ENCODE results near the gene PSME3. TPM values are rescaled to one million over a fixed set of nuclear protein-coding genes. Genes with fewer than 3 reads are reported as not detected.
"Not testable (repeated sequence)": the region's sequence is repeated elsewhere in the genome, so short reads cannot be mapped to it uniquely, and the experiment has no call there.

PSME3 gene
- total RNA-seq, 2 experiments from 2014 or later: 101 to 104 TPM

DNA sequence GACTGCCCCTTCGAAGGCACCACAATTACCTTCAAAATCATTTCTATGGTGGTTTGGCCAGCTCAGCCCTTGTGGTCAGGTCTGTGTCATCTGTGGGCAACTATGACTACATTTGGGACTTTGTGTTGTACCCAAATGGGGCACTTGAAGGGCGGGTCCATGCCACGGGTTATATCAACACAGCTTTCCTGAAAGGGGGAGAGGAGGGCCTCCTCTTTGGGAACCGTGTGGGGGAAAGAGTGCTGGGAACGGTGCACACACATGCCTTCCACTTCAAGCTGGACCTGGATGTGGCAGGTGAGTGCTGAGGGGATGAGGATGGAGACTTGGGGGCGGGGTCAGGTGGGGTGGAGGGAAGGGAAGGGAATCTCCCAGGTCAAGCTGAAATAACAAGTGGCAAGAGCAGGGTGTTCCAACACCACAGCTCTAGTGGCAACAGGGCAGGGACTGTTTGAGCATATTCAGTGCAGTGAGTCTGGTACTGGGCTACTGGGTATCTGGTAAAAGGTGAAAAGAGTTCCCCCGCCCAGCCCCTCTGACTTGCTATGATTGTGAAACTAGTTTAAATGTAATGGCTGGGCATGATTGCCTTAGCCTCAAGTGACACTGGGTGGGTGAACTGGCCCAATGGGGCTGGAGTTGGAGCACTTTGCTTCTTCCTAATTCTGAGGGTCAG is 12.9 kb downstream of the PSME3 start:
- Mint-ChIP-seq H3K9me3 (no peaks in the 10 kb centered on the region), H3K27me3 (no peaks in the 10 kb centered on the region), H3K36me3 (ENCODE audit: low read depth) (peaks cover 44% of the 10 kb centered on the region), H3K27ac (peak overlapping the region; percentile 35), H3K4me1 (peaks cover 14% of the 10 kb centered on the region), H3K4me3 (no peak overlapping the region)
- no peak for DNase-seq
- ChIA-PET POLR2A (interaction anchor here (1.0 to 7.0 kb wide), 4 partner anchors 9 to 237 kb away, joined by 3 to 37 read pairs (median 4); partner anchors contain the start of genes BECN1 and PSME3), CTCF (interaction anchor here (0.6 kb wide), 1 partner anchor 91 kb away, joined by 3 read pairs; no protein-coding TSS in a partner anchor)

DNA sequence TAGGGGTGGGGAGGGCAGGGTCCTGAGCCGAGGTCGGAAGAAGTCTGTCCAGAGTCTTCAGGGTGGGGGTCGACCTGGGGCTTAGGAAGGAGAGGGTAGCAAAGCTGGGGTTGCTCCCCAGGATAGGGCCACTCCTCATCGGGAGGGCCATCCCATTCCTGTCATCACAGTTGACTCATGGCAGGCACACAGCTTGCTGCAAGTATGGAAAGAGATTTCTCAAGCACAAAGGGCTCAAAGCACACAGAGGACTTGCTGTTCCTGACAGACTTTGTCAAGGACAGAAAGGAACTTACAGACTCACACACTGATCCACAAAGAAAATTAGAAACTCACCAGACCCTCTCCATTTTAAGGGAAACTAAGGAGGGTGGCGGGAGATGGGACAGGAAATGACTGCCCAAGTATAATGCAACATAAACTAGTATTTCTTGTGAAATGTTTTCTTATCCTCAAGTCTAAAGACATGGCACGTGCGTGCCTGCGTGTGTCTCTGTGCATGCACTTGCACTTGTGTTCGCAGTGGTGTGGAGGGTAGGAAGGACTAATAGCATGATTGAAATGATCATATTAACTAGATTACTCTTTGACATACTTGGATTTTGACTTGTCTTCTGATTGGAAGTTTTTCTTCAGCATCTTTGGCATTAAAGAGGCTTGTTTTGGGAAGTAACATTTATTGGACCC is 13.5 kb downstream of the PSME3 start:
- Mint-ChIP-seq H3K9me3 (no peaks in the 10 kb centered on the region), H3K4me3 (no peak overlapping the region), H3K4me1 (peaks cover 14% of the 10 kb centered on the region), H3K27ac (no peak overlapping the region), H3K27me3 (no peaks in the 10 kb centered on the region), H3K36me3 (ENCODE audit: low read depth) (peaks cover 41% of the 10 kb centered on the region)
- ChIA-PET POLR2A (interaction anchor here (1.0 to 7.0 kb wide), 2 partner anchors 11 to 23 kb away, joined by 3 to 37 read pairs; partner anchors contain the start of genes BECN1 and PSME3), CTCF (no interaction called here)
- DNase-seq: no peak

DNA sequence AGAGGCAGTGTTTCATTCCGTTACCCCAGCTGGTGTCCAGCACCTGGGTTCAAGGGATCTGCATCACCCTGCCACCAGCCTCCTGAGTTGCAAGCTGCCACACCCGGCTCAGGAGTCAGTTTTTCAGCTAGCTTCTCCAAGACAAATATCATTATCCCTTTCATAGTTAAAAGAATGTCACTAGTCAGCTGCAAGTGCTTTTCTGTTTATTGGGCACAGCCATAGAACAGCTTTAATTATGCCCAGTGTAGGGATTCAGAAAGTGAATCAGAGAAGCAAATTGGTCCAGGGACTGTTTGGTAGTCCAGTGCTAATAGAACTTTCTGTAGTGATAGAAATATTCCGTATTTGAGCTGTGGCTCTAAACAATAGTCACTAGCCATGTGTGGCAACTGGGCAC is 14.9 kb downstream of the PSME3 start:
- Mint-ChIP-seq H3K27ac (no peak overlapping the region), H3K4me3 (no peak overlapping the region), H3K4me1 (peaks cover 14% of the 10 kb centered on the region), H3K27me3 (no peaks in the 10 kb centered on the region), H3K36me3 (ENCODE audit: low read depth) (peaks cover 27% of the 10 kb centered on the region), H3K9me3 (no peaks in the 10 kb centered on the region)
- CTCF ChIA-PET: interaction anchor here (0.7 kb wide), 1 partner anchor 16 kb away, joined by 8 read pairs; no protein-coding TSS in a partner anchor
- DNase-seq: no peak
- POLR2A ChIA-PET: interaction anchor here (1.3 to 7.0 kb wide), 2 partner anchors 13 to 24 kb away, joined by 4 to 37 read pairs; partner anchors contain the start of genes BECN1 and PSME3

DNA sequence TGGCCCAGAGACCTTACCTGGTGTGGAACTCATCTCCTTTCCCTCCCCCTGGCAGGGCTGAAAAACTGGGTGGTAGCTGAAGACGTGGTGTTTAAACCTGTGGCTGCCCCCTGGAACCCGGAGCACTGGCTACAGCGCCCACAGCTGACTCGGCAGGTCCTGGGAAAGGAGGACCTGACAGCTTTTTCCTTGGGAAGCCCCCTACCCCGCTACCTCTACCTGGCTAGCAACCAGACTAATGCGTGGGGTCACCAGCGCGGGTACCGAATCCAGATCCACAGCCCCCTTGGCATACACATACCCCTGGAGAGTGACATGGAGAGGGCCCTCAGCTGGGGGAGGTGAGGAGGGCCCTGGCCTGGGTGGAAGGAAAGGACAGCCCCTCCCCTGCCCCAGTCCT is 15.8 kb downstream of the PSME3 start:
- H3K9me3 Mint-ChIP-seq: no peaks in the 10 kb centered on the region
- POLR2A ChIA-PET: interaction anchor here (7.0 kb wide), 1 partner anchor 14 kb away, joined by 37 read pairs; the partner anchor contains the start of gene PSME3

DNA sequence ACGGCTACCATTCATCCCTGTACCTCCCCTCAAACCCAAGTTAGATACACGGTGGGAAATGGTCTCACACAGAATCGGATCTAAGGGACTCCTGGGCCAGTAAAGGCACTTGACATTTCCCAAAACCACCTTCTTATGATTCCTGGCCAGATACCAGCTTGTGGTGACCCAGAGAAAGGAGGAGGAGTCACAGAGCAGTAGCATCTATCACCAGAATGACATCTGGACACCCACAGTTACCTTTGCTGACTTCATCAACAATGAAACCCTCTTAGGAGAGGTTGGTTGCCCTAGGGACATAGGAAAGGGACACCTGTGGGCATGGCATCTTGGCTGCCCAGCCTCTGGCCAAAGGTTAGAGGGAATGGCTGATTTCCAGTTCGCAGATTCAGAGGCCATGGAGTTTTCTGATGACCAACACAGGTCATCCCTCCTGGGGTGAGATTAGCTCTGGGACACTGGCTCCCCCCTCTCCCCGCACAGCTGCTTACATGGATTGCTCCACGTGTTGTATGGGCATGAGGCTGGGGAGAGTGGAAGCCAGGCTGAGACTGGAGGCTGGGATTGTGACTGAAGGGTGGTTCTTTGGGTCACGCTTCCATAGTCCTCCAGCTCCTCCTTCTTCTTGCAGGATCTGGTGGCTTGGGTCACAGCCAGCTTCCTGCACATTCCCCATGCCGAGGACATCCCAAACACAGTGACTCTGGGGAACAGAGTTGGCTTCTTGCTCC is 16.4 kb downstream of the PSME3 start:
- H3K27ac Mint-ChIP-seq: no peak overlapping the region

More for the DNA sequence above, 15.8 kb downstream of the PSME3 start:
- CTCF ChIA-PET: no interaction called here
- Mint-ChIP-seq H3K4me1 (peaks cover 14% of the 10 kb centered on the region), H3K27ac (no peak overlapping the region), H3K36me3 (ENCODE audit: low read depth) (peaks cover 18% of the 10 kb centered on the region), H3K27me3 (peaks cover 2% of the 10 kb centered on the region), H3K4me3 (no peak overlapping the region)
- DNase-seq: no peak

DNA sequence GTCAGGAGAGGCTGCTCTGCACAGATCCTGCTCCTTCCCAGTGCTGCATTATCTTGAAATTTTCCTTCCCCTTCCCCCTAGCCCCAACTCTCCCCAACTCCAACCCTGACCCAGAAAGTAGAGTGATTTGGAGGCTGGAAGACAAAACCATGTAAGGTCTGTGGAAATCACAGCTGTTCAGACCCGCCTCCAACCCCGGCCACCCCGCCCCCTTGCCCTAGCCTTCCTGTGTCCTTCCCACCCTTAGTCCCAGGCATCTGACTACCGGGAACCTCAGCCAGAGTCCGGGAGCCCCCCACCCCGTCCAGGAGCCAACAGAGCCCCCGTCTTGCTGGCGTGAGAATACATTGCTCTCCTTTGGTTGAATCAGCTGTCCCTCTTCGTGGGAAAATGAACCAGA is 17.8 kb downstream of the PSME3 start, which contains the start of gene AOC3:
Gene AOC3 (plus strand): TSS at position 246 of the 400 bp plus-strand sequence. CDS start 145 bp downstream, at position 391.
- ChIA-PET CTCF (no interaction called here), POLR2A (interaction anchor here (7.0 kb wide), 1 partner anchor 16 kb away, joined by 37 read pairs; the partner anchor contains the start of gene PSME3)
- no peak within 1 kb of the TSS for H3K4me3 Mint-ChIP-seq
- no peak within 1 kb of the TSS for H3K27ac Mint-ChIP-seq
- H3K27me3 Mint-ChIP-seq: peaks cover 2% of the 10 kb centered on the region
- H3K9me3 Mint-ChIP-seq: no peaks in the 10 kb centered on the region
- H3K4me1 Mint-ChIP-seq: peaks cover 8% of the 10 kb centered on the region
- DNase-seq: no peak
- H3K36me3 Mint-ChIP-seq (ENCODE audit: low read depth): peaks cover 3% of the 10 kb centered on the region

More for the DNA sequence above, 16.4 kb downstream of the PSME3 start:
- Mint-ChIP-seq H3K27me3 (peaks cover 2% of the 10 kb centered on the region), H3K4me3 (no peak overlapping the region), H3K4me1 (peaks cover 14% of the 10 kb centered on the region), H3K9me3 (no peaks in the 10 kb centered on the region), H3K36me3 (ENCODE audit: low read depth) (peaks cover 13% of the 10 kb centered on the region)
- DNase-seq: no peak
- CTCF ChIA-PET: no interaction called here
- POLR2A ChIA-PET: interaction anchor here (7.0 kb wide), 1 partner anchor 14 kb away, joined by 37 read pairs; the partner anchor contains the start of gene PSME3

DNA sequence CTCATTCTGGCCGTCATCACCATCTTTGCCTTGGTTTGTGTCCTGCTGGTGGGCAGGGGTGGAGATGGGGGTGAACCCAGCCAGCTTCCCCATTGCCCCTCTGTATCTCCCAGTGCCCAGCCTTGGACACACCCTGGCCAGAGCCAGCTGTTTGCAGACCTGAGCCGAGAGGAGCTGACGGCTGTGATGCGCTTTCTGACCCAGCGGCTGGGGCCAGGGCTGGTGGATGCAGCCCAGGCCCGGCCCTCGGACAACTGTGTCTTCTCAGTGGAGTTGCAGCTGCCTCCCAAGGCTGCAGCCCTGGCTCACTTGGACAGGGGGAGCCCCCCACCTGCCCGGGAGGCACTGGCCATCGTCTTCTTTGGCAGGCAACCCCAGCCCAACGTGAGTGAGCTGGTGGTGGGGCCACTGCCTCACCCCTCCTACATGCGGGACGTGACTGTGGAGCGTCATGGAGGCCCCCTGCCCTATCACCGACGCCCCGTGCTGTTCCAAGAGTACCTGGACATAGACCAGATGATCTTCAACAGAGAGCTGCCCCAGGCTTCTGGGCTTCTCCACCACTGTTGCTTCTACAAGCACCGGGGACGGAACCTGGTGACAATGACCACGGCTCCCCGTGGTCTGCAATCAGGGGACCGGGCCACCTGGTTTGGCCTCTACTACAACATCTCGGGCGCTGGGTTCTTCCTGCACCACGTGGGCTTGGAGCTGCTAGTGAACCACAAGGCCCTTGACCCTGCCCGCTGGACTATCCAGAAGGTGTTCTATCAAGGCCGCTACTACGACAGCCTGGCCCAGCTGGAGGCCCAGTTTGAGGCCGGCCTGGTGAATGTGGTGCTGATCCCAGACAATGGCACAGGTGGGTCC is 18.4 kb downstream of the PSME3 start:
- POLR2A ChIA-PET: interaction anchor here (7.0 kb wide), 1 partner anchor 16 kb away, joined by 37 read pairs; the partner anchor contains the start of gene PSME3
- H3K27me3 Mint-ChIP-seq; H3K4me3 Mint-ChIP-seq; DNase-seq; H3K36me3 Mint-ChIP-seq (ENCODE audit: low read depth); CTCF ChIA-PET; H3K27ac Mint-ChIP-seq; H3K4me1 Mint-ChIP-seq; H3K9me3 Mint-ChIP-seq: not testable (repeated sequence)

DNA sequence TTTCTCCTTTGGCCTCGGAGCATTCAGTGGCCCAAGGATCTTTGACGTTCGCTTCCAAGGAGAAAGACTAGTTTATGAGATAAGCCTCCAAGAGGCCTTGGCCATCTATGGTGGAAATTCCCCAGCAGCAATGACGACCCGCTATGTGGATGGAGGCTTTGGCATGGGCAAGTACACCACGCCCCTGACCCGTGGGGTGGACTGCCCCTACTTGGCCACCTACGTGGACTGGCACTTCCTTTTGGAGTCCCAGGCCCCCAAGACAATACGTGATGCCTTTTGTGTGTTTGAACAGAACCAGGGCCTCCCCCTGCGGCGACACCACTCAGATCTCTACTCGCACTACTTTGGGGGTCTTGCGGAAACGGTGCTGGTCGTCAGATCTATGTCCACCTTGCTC is 19.2 kb downstream of the PSME3 start:
- H3K27ac Mint-ChIP-seq: no peak overlapping the region
- H3K4me3 Mint-ChIP-seq: no peak overlapping the region
- ChIA-PET POLR2A (no interaction called here), CTCF (no interaction called here)
- no peak for DNase-seq
- no peaks in the 10 kb centered on the region for H3K9me3 Mint-ChIP-seq
- H3K36me3 Mint-ChIP-seq (ENCODE audit: low read depth): no peaks in the 10 kb centered on the region
- H3K27me3 Mint-ChIP-seq: peaks cover 2% of the 10 kb centered on the region
- H3K4me1 Mint-ChIP-seq: no peaks in the 10 kb centered on the region

DNA sequence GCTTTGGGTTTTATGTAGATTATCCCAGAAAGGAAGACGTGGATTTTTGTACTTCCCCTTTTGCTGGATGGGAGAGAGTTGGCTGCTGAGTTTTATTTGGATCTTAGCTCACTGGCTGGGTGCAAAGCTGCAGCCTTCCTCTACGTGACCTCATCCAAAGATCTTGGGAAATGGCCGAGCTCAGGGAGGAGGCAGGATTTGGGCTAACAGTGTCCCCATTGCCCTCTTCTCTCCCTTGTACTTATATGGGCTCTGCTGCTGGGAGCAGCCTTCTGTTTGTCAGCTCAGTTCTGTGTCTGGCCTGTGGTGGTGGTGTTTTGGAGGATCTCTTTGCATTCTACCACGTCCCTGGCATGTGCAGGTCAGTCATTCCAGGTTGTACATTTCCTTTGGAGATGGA is 19.8 kb downstream of the PSME3 start:
- Mint-ChIP-seq H3K9me3 (no peaks in the 10 kb centered on the region), H3K4me3 (no peak overlapping the region), H3K27ac (no peak overlapping the region), H3K36me3 (ENCODE audit: low read depth) (no peaks in the 10 kb centered on the region), H3K27me3 (peaks cover 2% of the 10 kb centered on the region), H3K4me1 (no peaks in the 10 kb centered on the region)
- DNase-seq: no peak
- CTCF ChIA-PET: no interaction called here
- POLR2A ChIA-PET: no interaction called here

DNA sequence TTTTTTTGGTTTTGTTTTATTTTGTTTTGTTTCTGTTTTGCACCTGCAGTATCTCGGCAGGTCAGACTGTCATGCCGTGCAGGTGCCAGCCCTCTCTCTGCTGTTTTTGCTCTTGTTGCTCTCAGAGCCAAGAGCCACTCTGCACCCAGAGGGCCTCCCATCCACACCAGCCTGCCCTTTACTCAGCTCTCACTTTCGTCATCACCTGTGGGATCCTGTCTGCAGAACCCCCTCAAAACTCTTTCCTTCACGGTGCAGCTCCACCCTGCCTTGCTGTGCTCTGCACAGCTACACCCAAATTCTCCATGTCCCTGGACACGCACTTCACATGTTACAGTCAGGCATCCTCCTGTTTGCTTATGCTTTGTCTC is 20.4 kb downstream of the PSME3 start:
- ChIA-PET CTCF (no interaction called here), POLR2A (no interaction called here)
- Mint-ChIP-seq H3K4me1 (no peaks in the 10 kb centered on the region), H3K4me3 (no peak overlapping the region), H3K36me3 (ENCODE audit: low read depth) (no peaks in the 10 kb centered on the region), H3K9me3 (no peaks in the 10 kb centered on the region), H3K27ac (no peak overlapping the region), H3K27me3 (peaks cover 4% of the 10 kb centered on the region)
- no peak for DNase-seq

DNA sequence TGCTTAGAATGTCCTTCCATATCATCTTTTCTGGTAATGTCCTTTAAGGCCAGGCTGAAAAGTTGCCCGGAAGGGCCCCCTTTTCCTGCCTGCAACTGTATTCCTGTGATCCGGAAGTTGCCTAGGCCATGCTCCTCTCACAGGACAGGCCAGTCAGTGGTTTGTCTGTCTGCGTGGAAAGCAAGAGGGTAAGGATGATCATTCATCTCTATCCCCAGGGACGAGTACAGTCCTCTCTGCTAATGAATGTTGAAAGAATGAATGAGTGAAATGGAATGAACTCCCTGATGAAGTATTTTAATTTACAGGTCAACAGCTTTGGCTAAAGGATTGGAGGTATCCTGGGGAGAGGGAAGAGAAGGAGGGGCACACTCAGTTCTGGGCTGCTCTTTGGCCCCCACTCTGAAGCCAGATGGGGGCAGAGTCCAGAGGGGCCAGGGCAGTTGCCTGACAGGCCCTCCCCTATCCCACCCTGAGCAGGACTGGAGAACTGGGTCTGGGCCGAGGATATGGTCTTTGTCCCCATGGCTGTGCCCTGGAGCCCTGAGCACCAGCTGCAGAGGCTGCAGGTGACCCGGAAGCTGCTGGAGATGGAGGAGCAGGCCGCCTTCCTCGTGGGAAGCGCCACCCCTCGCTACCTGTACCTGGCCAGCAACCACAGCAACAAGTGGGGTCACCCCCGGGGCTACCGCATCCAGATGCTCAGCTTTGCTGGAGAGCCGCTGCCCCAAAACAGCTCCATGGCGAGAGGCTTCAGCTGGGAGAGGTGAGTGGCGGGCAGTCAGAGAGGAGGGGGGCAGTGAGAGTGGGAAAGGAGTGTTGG is 21.0 kb downstream of the PSME3 start:
- CTCF ChIA-PET: no interaction called here
- H3K27ac Mint-ChIP-seq: no peak overlapping the region
- POLR2A ChIA-PET: interaction anchor here (1.3 kb wide), 1 partner anchor 9 kb away, joined by 3 read pairs; no protein-coding TSS in a partner anchor
- no peaks in the 10 kb centered on the region for H3K4me1 Mint-ChIP-seq
- H3K9me3 Mint-ChIP-seq: no peaks in the 10 kb centered on the region
- H3K36me3 Mint-ChIP-seq (ENCODE audit: low read depth): no peaks in the 10 kb centered on the region
- H3K27me3 Mint-ChIP-seq: peaks cover 4% of the 10 kb centered on the region
- no peak overlapping the region for H3K4me3 Mint-ChIP-seq
- no peak for DNase-seq
